ENCODE measurements around the gene CDC42. TPM values are rescaled to one million over a fixed set of nuclear protein-coding genes. Genes with fewer than 3 reads are reported as not detected.

CDC42 gene
- total and polyA plus RNA-seq, 2 of the 4 experiments (the other 2 are of a cell fraction): 162 to 609 TPM

- DNase-seq (no peak), ATAC-seq (ENCODE audit: low read depth) (no peak)
- CTCF ChIA-PET: no interaction called here
- Histone ChIP-seq H3K9me1 (ENCODE audit: insufficient read depth, low read length) (peaks cover 10% of the 10 kb centered on the region), H2AK9ac (replicated peaks; ENCODE audit: low read depth, low read length, poor library complexity) (no peak overlapping the region), H3K27ac (ENCODE audit: insufficient read depth, low read length) (0 out of 2 replicates have a peak overlapping the region, but pooled peaks have one; percentile 18), H3K4ac (ENCODE audit: low read depth, low read length) (no peak overlapping the region), H3K4me1 (ENCODE audit: control insufficient read depth, insufficient read depth, low read length) (peaks cover 17% of the 10 kb centered on the region), H3K27me3 (ENCODE audit: control insufficient read depth, insufficient read depth, low read length) (no peaks in the 10 kb centered on the region), H3K4me3 (ENCODE audit: insufficient read depth, low read depth, low read length) (no peak overlapping the region), H3K4me2 (ENCODE audit: low read depth, low read length) (peak overlapping the region; percentile 13; the same call in 1 of the 2 replicates), H3K18ac (ENCODE audit: low read depth, low read length) (no peak overlapping the region), H4K91ac (ENCODE audit: insufficient read depth, low read depth, low read length) (no peak overlapping the region), H2AFZ (replicated peaks; ENCODE audit: low read length, poor library complexity) (no peak overlapping the region), H2BK20ac (ENCODE audit: low read depth, low read length) (no peak overlapping the region), H3K9me3 (ENCODE audit: control insufficient read depth, insufficient read depth, low read length) (no peaks in the 10 kb centered on the region), H4K8ac (ENCODE audit: low read depth in 2 of 2, low read length in 2 of 2) (peak overlapping the region in 1 of 2 experiments; percentile 7; a peak in 1 of 4 replicates), H3K36me3 (ENCODE audit: control insufficient read depth, insufficient read depth, low read length) (peaks cover 23% of the 10 kb centered on the region), H3K23ac (ENCODE audit: low read depth, low read length) (peak overlapping the region; percentile 64; the same call in 1 of the 2 replicates), H2BK15ac (ENCODE audit: low read depth, low read length) (no peak overlapping the region), H3K14ac (replicated peaks; ENCODE audit: low read depth, low read length) (no peak overlapping the region), H2BK5ac (ENCODE audit: low read depth, low read length, poor library complexity, severe bottlenecking) (peak overlapping the region; percentile 3), H3K56ac (ENCODE audit: extremely low read depth, insufficient read depth, low read length) (no peak overlapping the region), H3K79me1 (ENCODE audit: low read depth in 1 of 2, low read length in 2 of 2) (peaks cover 15 to 52% of the 10 kb centered on the region in 2 experiments), H4K20me1 (ENCODE audit: insufficient read depth, low read length) (peaks cover 88% of the 10 kb centered on the region), H4K5ac (ENCODE audit: low read depth, low read length) (no peak overlapping the region), H2BK120ac (ENCODE audit: low read depth, low read length) (no peak overlapping the region), H3K9ac (ENCODE audit: low read depth, low read length) (no peak overlapping the region), H2AK5ac (ENCODE audit: low read depth, low read length) (no peak overlapping the region)
- dilution Hi-C loops (cut with HindIII; ENCODE audit: low sequenced_read_pairs, unreplicated experiment) (no loop called here), intact Hi-C loops (cut with micrococcal nuclease) (loop anchor here (5.0 kb wide), 1 partner anchor 37 kb away; the partner anchor contains the start of gene CDC42), in situ Hi-C loops (cut with MboI; ENCODE audit: low sequenced_read_pairs) (no loop called here)
- WGBS, 2 experiments (ENCODE audit: extremely low coverage in 2 of 2, insufficient read length in 1 of 2): no CpG with 5 or more reads among the region's 3 CpGs
- TF ChIP-seq CEBPB (IDR thresholded peaks at IDR 0.05; ENCODE audit: low read depth, low read length): peak; percentile 54; the same call in 1 of the 2 replicates
- no peak for TF ChIP-seq NFE2L2 (IDR thresholded peaks at IDR 0.05; ENCODE audit: low read depth, low read length)
- POLR2A ChIA-PET (ENCODE audit: unreplicated experiment): no interaction called here
- BruUV-seq (replicated peaks): no TSS peak
Measured at GRCh38 chr1:22089134-22089571, 36.6 kb downstream of the CDC42 start.

Data from IMR-90 (cell line).